Measurements from ENCODE around the gene ADNP. TPM values are rescaled to one million over a fixed set of nuclear protein-coding genes. Genes with fewer than 3 reads are reported as not detected.

The ADNP gene
- total and polyA plus RNA-seq, 2 of the 13 experiments (the other 11 are each of a cell fraction or from before 2014, with no cell fraction given), result 21.0 to 21.5 TPM

- no peak for TF ChIP-seq RARG (CRISPR knock-in tag; IDR thresholded peaks at IDR 0.05; ENCODE audit: low read depth)
- 0 out of 2 replicates have a peak, but pooled peaks have one; percentile 29 for TF ChIP-seq IRF9 (CRISPR knock-in tag; IDR thresholded peaks at IDR 0.05; ENCODE audit: borderline replicate concordance)
- no peak for TF ChIP-seq CSRNP2 (CRISPR knock-in tag; conservative IDR thresholded peaks at IDR 0.05; ENCODE audit: low read depth)
- no peak for TF ChIP-seq SSRP1 (CRISPR knock-in tag; IDR thresholded peaks at IDR 0.05)
- TF ChIP-seq, protein P1, sequence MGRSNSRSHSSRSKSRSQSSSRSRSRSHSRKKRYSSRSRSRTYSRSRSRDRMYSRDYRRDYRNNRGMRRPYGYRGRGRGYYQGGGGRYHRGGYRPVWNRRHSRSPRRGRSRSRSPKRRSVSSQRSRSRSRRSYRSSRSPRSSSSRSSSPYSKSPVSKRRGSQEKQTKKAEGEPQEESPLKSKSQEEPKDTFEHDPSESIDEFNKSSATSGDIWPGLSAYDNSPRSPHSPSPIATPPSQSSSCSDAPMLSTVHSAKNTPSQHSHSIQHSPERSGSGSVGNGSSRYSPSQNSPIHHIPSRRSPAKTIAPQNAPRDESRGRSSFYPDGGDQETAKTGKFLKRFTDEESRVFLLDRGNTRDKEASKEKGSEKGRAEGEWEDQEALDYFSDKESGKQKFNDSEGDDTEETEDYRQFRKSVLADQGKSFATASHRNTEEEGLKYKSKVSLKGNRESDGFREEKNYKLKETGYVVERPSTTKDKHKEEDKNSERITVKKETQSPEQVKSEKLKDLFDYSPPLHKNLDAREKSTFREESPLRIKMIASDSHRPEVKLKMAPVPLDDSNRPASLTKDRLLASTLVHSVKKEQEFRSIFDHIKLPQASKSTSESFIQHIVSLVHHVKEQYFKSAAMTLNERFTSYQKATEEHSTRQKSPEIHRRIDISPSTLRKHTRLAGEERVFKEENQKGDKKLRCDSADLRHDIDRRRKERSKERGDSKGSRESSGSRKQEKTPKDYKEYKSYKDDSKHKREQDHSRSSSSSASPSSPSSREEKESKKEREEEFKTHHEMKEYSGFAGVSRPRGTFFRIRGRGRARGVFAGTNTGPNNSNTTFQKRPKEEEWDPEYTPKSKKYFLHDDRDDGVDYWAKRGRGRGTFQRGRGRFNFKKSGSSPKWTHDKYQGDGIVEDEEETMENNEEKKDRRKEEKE (IDR thresholded peaks at IDR 0.05), result no peak
- no peak for TF ChIP-seq ZNF674 (CRISPR knock-in tag; IDR thresholded peaks at IDR 0.05; ENCODE audit: low read depth)
- TF ChIP-seq, protein P2, sequence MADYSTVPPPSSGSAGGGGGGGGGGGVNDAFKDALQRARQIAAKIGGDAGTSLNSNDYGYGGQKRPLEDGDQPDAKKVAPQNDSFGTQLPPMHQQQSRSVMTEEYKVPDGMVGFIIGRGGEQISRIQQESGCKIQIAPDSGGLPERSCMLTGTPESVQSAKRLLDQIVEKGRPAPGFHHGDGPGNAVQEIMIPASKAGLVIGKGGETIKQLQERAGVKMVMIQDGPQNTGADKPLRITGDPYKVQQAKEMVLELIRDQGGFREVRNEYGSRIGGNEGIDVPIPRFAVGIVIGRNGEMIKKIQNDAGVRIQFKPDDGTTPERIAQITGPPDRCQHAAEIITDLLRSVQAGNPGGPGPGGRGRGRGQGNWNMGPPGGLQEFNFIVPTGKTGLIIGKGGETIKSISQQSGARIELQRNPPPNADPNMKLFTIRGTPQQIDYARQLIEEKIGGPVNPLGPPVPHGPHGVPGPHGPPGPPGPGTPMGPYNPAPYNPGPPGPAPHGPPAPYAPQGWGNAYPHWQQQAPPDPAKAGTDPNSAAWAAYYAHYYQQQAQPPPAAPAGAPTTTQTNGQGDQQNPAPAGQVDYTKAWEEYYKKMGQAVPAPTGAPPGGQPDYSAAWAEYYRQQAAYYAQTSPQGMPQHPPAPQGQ (CRISPR knock-in tag; IDR thresholded peaks at IDR 0.05; ENCODE audit: borderline replicate concordance), result no peak
- TF ChIP-seq, protein P3, sequence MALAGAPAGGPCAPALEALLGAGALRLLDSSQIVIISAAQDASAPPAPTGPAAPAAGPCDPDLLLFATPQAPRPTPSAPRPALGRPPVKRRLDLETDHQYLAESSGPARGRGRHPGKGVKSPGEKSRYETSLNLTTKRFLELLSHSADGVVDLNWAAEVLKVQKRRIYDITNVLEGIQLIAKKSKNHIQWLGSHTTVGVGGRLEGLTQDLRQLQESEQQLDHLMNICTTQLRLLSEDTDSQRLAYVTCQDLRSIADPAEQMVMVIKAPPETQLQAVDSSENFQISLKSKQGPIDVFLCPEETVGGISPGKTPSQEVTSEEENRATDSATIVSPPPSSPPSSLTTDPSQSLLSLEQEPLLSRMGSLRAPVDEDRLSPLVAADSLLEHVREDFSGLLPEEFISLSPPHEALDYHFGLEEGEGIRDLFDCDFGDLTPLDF (CRISPR knock-in tag; IDR thresholded peaks at IDR 0.05), result no peak
- TF ChIP-seq, protein P4, sequence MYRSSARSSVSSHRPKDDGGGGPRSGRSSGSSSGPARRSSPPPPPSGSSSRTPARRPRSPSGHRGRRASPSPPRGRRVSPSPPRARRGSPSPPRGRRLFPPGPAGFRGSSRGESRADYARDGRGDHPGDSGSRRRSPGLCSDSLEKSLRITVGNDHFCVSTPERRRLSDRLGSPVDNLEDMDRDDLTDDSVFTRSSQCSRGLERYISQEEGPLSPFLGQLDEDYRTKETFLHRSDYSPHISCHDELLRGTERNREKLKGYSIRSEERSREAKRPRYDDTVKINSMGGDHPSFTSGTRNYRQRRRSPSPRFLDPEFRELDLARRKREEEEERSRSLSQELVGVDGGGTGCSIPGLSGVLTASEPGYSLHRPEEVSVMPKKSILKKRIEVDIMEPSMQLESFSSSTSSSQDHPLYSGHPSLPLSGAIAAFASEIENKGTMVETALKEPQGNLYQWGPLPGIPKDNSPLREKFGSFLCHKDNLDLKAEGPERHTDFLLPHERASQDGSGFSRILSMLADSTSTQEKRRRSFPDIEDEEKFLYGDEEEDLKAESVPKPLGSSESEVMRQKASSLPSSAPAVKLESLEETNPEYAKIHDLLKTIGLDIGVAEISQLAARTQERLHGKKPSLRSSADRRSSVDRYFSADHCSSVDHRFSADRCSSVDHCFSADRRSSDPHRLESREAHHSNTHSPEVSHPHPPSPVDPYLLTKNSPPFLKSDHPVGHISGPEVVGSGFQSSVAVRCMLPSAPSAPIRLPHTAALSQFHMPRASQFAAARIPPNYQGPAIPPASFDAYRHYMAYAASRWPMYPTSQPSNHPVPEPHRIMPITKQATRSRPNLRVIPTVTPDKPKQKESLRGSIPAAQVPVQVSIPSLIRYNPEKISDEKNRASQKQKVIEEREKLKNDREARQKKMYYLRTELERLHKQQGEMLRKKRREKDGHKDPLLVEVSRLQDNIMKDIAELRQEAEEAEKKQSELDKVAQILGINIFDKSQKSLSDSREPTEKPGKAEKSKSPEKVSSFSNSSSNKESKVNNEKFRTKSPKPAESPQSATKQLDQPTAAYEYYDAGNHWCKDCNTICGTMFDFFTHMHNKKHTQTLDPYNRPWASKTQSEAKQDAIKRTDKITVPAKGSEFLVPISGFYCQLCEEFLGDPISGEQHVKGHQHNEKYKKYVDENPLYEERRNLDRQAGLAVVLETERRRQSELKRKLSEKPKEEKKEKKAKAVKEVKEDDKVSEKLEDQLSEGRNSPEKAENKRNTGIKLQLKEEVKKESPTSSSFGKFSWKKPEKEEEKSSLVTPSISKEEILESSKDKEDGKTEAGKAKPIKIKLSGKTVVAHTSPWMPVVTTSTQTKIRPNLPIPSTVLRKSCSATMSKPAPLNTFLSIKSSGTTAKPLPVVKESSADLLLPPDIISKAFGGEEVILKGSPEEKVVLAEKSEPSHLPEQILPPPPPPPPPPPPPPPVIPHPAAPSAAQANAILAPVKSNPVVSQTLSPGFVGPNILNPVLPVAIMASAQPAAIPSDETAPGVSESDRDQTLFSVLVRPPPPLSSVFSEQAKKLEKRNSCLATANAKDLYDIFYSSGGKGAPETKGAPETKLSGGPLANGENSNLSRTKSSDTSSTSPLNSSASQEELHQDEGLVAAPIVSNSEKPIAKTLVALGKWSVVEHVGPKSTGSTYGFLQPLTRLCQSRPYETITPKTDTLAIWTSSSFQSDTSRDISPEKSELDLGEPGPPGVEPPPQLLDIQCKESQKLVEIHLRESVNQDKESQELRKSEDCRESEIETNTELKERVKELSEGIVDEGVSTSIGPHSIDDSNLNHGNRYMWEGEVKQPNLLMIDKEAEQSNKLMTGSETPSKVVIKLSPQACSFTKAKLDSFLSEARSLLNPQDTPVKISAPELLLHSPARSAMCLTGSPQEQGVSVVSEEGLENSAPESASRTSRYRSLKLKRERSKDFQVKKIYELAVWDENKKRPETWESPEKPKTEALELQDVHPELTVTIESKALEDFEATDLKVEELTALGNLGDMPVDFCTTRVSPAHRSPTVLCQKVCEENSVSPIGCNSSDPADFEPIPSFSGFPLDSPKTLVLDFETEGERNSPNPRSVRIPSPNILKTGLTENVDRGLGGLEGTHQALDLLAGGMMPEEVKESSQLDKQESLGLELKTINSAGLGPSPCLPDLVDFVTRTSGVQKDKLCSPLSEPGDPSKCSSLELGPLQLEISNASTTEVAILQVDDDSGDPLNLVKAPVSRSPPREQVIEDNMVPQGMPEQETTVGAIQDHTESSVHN (CRISPR knock-in tag; IDR thresholded peaks at IDR 0.05), result no peak
- no peak for TF ChIP-seq FOXP1 (IDR thresholded peaks at IDR 0.05)
- TF ChIP-seq FOXP1 (CRISPR knock-in tag; IDR thresholded peaks at IDR 0.05), result no peak
- TF ChIP-seq NCOA1 (CRISPR knock-in tag; IDR thresholded peaks at IDR 0.05), result no peak
- 0 out of 2 replicates have a peak, but pooled peaks have one; percentile 5 for TF ChIP-seq FOXK1 (CRISPR knock-in tag; IDR thresholded peaks at IDR 0.05; ENCODE audit: borderline replicate concordance, low read depth)
Measured at GRCh38 chr20:50873585-50873984, 57.7 kb downstream of the ADNP start (continued).

All from HepG2 (cell line).